Fibroblast of the aortic adventitia (primary cell): ENCODE results near the gene GSG1L. TPM values are rescaled to one million over a fixed set of nuclear protein-coding genes. Genes with fewer than 3 reads are reported as not detected.
A peak's percentile ranks its signal among the peaks of the same experiment; 100 is the strongest.

Experiments
- DNase-seq: peaks from one replicate; pipeline ENCODE4 v3.0.0-alpha.2; 2010; ENCODE audit warnings: low read depth
- H3K4me3 ChIP-seq: 2 replicates; pipeline ENCODE4 v1.5.1; 2011; ENCODE audit warnings: low read depth, mild to moderate bottlenecking, control low read depth, low read length, moderate library complexity
- total RNA-seq: library from RNA; depleted of rRNA; stranded (reverse); fragments of >200 nt; gene quantifications from 2 replicates; pipeline ENCODE4 v1.2.3, GENCODE V29; 2012; ENCODE audit warnings: low replicate concordance
- TF ChIP-seq, protein P1 (sequence below): IDR thresholded peaks from 2 replicates; pipeline ENCODE4 v1.5.1; 2011; ENCODE audit warnings: mild to moderate bottlenecking, low read length, control low read depth, inconsistent platforms; ENCODE audit not compliant: insufficient read depth

Gene GSG1L
- total RNA-seq, 1 donor = not detected

DNA sequence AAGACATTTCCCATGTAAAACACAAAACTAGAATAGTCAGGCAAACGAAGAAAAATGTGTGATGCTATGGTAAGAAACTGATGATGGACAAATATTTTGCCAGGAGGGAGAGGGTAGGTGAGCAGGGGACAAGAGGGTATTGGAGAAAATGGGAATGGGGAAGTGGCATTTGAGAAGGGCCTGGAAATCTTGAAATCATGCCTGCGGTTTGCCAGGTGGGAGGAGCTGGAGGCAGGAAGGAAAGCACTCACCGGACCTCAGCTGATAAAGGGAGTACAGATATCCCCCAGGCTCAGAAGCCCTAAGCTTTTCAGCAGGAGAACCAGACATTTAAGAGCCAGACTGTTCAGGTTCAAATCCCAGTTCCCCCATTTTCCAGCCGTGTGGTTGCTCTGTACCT lies 103.6 kb downstream of the GSG1L start:
- no peak for DNase-seq
- TF ChIP-seq, protein P1, sequence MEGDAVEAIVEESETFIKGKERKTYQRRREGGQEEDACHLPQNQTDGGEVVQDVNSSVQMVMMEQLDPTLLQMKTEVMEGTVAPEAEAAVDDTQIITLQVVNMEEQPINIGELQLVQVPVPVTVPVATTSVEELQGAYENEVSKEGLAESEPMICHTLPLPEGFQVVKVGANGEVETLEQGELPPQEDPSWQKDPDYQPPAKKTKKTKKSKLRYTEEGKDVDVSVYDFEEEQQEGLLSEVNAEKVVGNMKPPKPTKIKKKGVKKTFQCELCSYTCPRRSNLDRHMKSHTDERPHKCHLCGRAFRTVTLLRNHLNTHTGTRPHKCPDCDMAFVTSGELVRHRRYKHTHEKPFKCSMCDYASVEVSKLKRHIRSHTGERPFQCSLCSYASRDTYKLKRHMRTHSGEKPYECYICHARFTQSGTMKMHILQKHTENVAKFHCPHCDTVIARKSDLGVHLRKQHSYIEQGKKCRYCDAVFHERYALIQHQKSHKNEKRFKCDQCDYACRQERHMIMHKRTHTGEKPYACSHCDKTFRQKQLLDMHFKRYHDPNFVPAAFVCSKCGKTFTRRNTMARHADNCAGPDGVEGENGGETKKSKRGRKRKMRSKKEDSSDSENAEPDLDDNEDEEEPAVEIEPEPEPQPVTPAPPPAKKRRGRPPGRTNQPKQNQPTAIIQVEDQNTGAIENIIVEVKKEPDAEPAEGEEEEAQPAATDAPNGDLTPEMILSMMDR = no peak
- no peak overlapping the region for H3K4me3 ChIP-seq

DNA sequence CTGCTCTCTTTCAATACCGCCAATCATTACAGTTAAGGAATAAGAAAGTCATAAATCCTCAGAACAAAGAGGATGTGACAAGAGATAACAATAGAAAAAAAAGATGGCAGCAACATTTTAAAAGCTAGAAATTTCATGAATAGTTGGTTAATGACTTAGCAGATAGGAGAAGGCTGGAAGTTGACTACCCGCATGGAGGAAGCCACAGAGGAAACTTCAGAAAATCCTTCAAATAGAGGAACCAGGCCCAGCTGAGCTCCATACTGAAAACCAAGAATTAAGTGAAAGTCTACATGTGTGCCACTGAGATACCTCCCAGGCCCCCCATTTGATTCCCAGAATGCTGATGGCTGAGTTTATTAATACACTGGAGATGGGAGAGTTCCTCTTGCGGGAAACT lies 109.3 kb downstream of the GSG1L start:
- TF ChIP-seq, protein P1 = no peak
- DNase-seq = no peak

DNA sequence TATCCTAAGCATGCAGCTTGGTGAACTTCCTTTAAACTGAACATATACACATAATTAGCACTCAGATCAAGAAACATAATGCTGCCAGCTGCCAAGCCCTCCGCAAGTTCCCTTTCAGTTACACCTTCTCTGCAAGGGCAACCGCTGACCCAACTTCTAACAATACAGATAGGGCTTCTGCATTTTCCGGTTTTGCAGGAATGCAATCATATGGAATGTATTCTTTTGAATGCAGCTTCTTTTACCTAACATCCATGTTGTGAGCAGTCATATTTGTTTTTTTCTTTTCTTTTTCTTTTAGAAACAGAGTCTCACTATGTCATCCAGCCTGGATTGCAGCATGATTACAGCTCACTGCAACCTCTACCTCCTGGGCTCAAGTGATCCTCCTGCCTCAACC lies 110.7 kb downstream of the GSG1L start:
- TF ChIP-seq, protein P1 = no peak
- DNase-seq = no peak

More for the DNA sequence above, 109.3 kb downstream of the GSG1L start:
- no peak overlapping the region for H3K4me3 ChIP-seq

DNA sequence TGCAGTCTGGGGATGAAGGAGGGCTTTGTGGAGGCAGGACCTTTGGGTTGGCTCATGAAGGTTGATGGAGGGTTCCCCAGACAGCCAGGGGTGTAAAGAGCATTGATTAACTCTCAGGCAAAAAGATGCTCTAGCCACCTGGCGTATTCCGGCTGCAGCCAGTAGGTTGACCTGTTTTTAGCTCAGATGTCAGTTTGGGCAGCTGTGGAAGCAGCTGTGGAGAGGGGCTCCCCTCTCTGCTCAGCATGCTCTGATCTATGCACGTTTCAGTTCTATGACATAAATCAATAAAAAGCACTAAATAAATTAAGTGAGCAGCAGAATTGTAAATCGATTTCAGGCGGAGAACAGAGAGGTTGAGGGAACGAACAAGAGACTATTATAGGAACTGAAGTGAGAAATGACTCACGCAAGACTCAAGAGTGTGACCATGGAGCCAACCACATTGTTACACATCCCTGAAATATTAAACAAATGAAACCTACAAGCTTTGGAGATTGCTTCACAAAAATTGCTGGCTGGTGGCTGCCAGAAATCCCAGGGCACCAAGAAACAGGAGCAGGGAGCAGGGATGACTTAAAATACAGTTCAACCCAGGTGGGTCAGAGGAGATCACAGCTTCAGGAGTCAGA lies 111.9 kb downstream of the GSG1L start:
- no peak overlapping the region for H3K4me3 ChIP-seq
- DNase-seq = peak; percentile 13
- TF ChIP-seq, protein P1 = no peak

More for the DNA sequence above, 110.7 kb downstream of the GSG1L start:
- H3K4me3 ChIP-seq = no peak overlapping the region

DNA sequence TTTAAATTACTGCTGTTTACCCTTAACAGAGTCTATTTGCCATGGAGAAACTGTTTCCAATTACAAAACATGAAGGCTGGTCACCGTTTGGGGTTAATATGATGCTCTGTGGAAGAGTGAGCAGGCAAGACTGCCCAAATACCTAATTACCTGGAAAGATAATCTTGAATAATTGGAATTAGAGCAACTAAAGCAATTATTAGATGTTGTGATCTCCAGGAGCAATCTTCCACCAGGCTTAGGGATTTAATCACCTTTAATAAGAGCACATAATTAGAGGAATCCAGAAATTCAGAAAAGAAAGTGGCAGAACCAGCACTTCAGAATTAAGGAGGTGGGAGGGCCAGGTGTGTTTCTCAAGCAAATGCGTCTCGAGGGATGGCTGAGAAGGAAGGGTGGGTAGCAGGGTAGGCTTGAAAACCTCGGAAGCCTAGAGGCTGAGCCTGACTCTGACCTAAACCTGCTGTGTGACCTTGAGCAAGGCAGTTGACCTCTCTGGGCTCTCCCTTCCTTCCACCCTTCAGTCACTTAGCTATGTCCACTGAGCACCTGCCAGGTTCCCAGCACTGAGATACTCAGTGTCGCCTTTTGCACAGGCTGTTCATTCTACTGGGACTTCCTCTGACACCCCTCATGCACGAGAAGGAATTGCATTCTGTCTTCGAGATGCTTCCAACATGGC lies 113.2 kb downstream of the GSG1L start:
- DNase-seq = no peak
- TF ChIP-seq, protein P1 = no peak
- H3K4me3 ChIP-seq = no peak overlapping the region

DNA sequence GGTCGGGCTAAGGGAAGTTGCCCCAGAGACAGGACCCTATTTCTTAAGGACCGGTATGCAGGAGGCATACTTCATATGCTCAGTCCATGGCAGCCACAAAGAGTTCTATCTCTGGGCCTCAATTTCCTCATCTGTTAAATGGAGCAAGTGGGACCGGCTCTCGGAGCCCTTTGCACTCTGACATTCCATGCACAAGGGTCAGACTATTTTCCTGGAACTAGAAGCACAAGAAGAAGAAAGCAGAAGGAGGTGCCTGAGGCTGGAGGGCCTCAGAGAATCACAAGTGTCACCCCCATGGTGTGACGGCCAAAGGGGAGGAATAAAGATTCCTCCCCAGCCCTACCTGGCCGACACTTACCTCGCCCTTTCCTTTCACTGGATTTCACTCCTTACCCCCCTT lies 115.8 kb downstream of the GSG1L start:
- no peak for DNase-seq
- H3K4me3 ChIP-seq = no peak overlapping the region
- TF ChIP-seq, protein P1 = no peak
